Tibial nerve (tissue), 4 donors: ENCODE measurements around the gene SPATA33. TPM values are rescaled to one million over a fixed set of nuclear protein-coding genes. Genes with fewer than 3 reads are reported as not detected.
A peak's percentile ranks its signal among the peaks of the same experiment; 100 is the strongest.

Source experiments
- DNase-seq, 2 donors: peaks; one replicate each; pipeline ENCODE4 v3.0.0-alpha.2; 2019; ENCODE audit warnings: low spot score in 2 of 2
- H3K27ac ChIP-seq, 4 donors: fragments of 200-600 bp; sonication (generic) in 3 of 4; one replicate each; pipeline ENCODE4 v1.5.1; 2017 to 2019; ENCODE audit warnings: mild to moderate bottlenecking in 1 of 4
- H3K27me3 ChIP-seq, 2 donors: fragments of 200-600 bp; sonication (generic) in 1 of 2; one replicate each; pipeline versions ENCODE4 v1.5.1 to v1.6.0; 2017 to 2019
- H3K36me3 ChIP-seq, 3 donors: fragments of 200-600 bp; sonication (generic); one replicate each; pipeline ENCODE4 v1.5.1; 2018 to 2019
- H3K4me1 ChIP-seq, 4 donors: fragments of 200-600 bp; sonication (generic) in 3 of 4; one replicate each; pipeline ENCODE4 v1.5.1; 2017 to 2019
- H3K4me3 ChIP-seq, 4 donors: fragments of 200-600 bp; sonication (generic) in 3 of 4; one replicate each; pipeline ENCODE4 v1.5.1; 2017 to 2019; ENCODE audit warnings: mild to moderate bottlenecking in 1 of 4, moderate library complexity in 1 of 4
- H3K9me3 ChIP-seq, 4 donors: fragments of 200-600 bp; sonication (generic) in 3 of 4; one replicate each; pipeline ENCODE4 v1.5.1; 2017 to 2019
- CTCF ChIP-seq, 5 experiments: fragments of 200-600 bp in 3 of 5; fragments of 450-650 bp in 2 of 5; sonication (generic) in 3 of 5; IDR thresholded peaks; one replicate each; pipeline ENCODE4 v1.5.1; 2016 to 2019; ENCODE audit warnings: antibody characterized with exemption in 5 of 5, mild to moderate bottlenecking in 3 of 5, moderate library complexity in 2 of 5
- EP300 ChIP-seq, 2 donors: sonication (generic); formaldehyde crosslinking; IDR thresholded peaks; one replicate each; pipeline ENCODE4 v1.6.1; 2017; ENCODE audit warnings: antibody characterized with exemption in 2 of 2, mild to moderate bottlenecking in 1 of 2
- POLR2A ChIP-seq, 2 donors: fragments of 450-650 bp; IDR thresholded peaks; one replicate each; pipeline ENCODE4 v1.6.1; 2017; ENCODE audit warnings: antibody characterized with exemption in 2 of 2, mild to moderate bottlenecking in 2 of 2, moderate library complexity in 2 of 2
- WGBS, 2 donors: methylation state at CpG; one replicate each; pipeline ENCODE4 v1.1.5; 2018; 5-methylcytosine and 5-hydroxymethylcytosine counted together
- total RNA-seq, 4 donors: library from RNA; depleted of rRNA; stranded (reverse); fragments of >200 nt; gene quantifications; one replicate each; pipeline ENCODE4 v1.1.0, GENCODE V29; 2016

The SPATA33 gene
- total RNA-seq, 4 donors from 2014 or later: 4.8 to 9.0 (median 7.2) TPM

GRCh38 chr16:89672177-89672941 is 14.7 kb downstream of the SPATA33 start:
- no peak for DNase-seq
- no peak overlapping the region for H3K27ac ChIP-seq
- no peaks in the 10 kb centered on the region for H3K27me3 ChIP-seq
- no peak overlapping the region for H3K4me3 ChIP-seq
- TF ChIP-seq CTCF (IDR thresholded peaks at IDR 0.05) (no peak), POLR2A (IDR thresholded peaks at IDR 0.05) (no peak), EP300 (IDR thresholded peaks at IDR 0.05) (no peak)
- peaks cover 0 to 4% (median 0%) of the 10 kb centered on the region in 3 donors for H3K36me3 ChIP-seq
- 84 to 88% methylated on average over 16 of the region's 16 CpGs for WGBS, 2 donors
- no peaks in the 10 kb centered on the region for H3K9me3 ChIP-seq
- H3K4me1 ChIP-seq: no peaks in the 10 kb centered on the region

GRCh38 chr16:89678258-89678657 is 20.6 kb downstream of the SPATA33 start:
- Histone ChIP-seq H3K4me1 (no peaks in the 10 kb centered on the region), H3K9me3 (no peaks in the 10 kb centered on the region), H3K27me3 (no peaks in the 10 kb centered on the region), H3K27ac (no peak overlapping the region), H3K4me3 (no peak overlapping the region), H3K36me3 (no peaks in the 10 kb centered on the region)
- no peak for TF ChIP-seq EP300 (IDR thresholded peaks at IDR 0.05)
- TF ChIP-seq POLR2A (IDR thresholded peaks at IDR 0.05): no peak
- WGBS, 2 donors: 96 to 97% methylated on average over 2 of the region's 2 CpGs
- DNase-seq: no peak

- 100% methylated on average over 1 of the region's 1 CpG for WGBS, 2 donors
- Histone ChIP-seq H3K27me3 (no peaks in the 10 kb centered on the region), H3K4me1 (peaks cover 0 to 15% (median 4%) of the 10 kb centered on the region in 4 donors), H3K4me3 (peak overlapping the region in 1 of 4 donors; percentile 91), H3K36me3 (peaks cover 0 to 16% (median 0%) of the 10 kb centered on the region in 3 donors), H3K27ac (no peak overlapping the region), H3K9me3 (no peaks in the 10 kb centered on the region)
- no peak for DNase-seq
- TF ChIP-seq CTCF (IDR thresholded peaks at IDR 0.05) (no peak), POLR2A (IDR thresholded peaks at IDR 0.05) (no peak), EP300 (IDR thresholded peaks at IDR 0.05) (no peak)
Observed at GRCh38 chr16:89685916-89686315, 28.3 kb downstream of the SPATA33 start.

GRCh38 chr16:89686520-89687091 is 29.0 kb downstream of the SPATA33 start, which contains the start of gene CDK10:
Gene CDK10, plus strand, starts transcription at chr16:89686689. Its CDS starts 22 bp downstream, at chr16:89686711.
- Histone ChIP-seq H3K36me3 (peaks cover 0 to 23% (median 2%) of the 10 kb centered on the region in 3 donors), H3K9me3 (no peaks in the 10 kb centered on the region), H3K27ac (peak within 1 kb of the TSS; percentile 63 to 96 (median 84)), H3K4me3 (peak within 1 kb of the TSS; percentile 62 to 91 (median 76)), H3K4me1 (peaks cover 0 to 15% (median 4%) of the 10 kb centered on the region in 4 donors), H3K27me3 (no peaks in the 10 kb centered on the region)
- DNase-seq: peak; percentile 78 to 83
- WGBS, 2 donors: 0 to 1% methylated on average over 23 to 25 of the region's 67 CpGs
- TF ChIP-seq CTCF (IDR thresholded peaks at IDR 0.05) (peak in 1 of 5 experiments; percentile 50), POLR2A (IDR thresholded peaks at IDR 0.05) (peak in 1 of 2 donors; percentile 83), EP300 (IDR thresholded peaks at IDR 0.05) (peak; percentile 68 to 94)

- DNase-seq: no peak
- WGBS, 2 donors: 14 to 17% methylated on average over 35 to 36 of the region's 42 CpGs
Observed at GRCh38 chr16:89687092-89687940, 29.7 kb downstream of the SPATA33 start.

More at GRCh38 chr16:89687092-89687940, 29.7 kb downstream of the SPATA33 start:
- Histone ChIP-seq H3K36me3 (peaks cover 0 to 30% (median 2%) of the 10 kb centered on the region in 3 donors), H3K27ac (peak overlapping the region; percentile 63 to 96 (median 84)), H3K4me1 (peaks cover 0 to 15% (median 4%) of the 10 kb centered on the region in 4 donors), H3K27me3 (no peaks in the 10 kb centered on the region), H3K4me3 (peak overlapping the region; percentile 62 to 91 (median 76)), H3K9me3 (no peaks in the 10 kb centered on the region)
- no peak for TF ChIP-seq EP300 (IDR thresholded peaks at IDR 0.05)
- TF ChIP-seq POLR2A (IDR thresholded peaks at IDR 0.05): no peak
- no peak for TF ChIP-seq CTCF (IDR thresholded peaks at IDR 0.05)
